Gastroesophageal sphincter (tissue), 3 donors: ENCODE data around the gene HAT1.

ENCODE experiments used
- CTCF ChIP-seq, 4 experiments: fragments of 200-600 bp in 2 of 4; fragments of 450-650 bp in 2 of 4; sonication (generic) in 1 of 4; IDR thresholded peaks; one replicate each; pipeline ENCODE4 v1.5.1; 2017 to 2019; ENCODE audit warnings: antibody characterized with exemption in 4 of 4, mild to moderate bottlenecking in 2 of 4, moderate library complexity in 2 of 4
- POLR2A ChIP-seq, 2 donors: fragments of 450-650 bp; IDR thresholded peaks; one replicate each; pipeline ENCODE4 v1.6.1; 2017; ENCODE audit warnings: antibody characterized with exemption in 2 of 2, mild to moderate bottlenecking in 2 of 2, moderate library complexity in 1 of 2
- POLR2AphosphoS5 ChIP-seq: sonication (generic); formaldehyde crosslinking; IDR thresholded peaks from one replicate; pipeline ENCODE4 v1.6.1; 2017; ENCODE audit warnings: antibody characterized with exemption

DNA sequence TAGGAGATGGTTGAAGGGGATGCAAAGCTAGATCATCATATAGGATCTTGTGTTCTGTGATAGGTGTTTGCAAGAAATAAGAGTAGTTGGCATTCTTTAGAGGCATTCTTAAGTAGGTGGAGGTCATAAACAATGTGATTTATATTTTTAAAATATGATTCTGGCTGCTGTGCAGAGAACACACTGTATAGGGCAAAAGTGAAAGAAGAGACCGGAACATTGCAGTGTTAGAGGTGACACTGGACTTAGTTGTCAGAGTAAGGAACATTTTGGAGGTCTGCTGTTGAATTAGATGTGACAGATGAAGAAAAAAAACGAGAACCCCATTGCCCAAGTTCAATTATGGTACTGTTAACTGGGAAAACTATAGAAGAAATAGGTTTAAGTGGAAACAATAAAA, 37.7 kb downstream of the HAT1 start:
- TF ChIP-seq POLR2A (IDR thresholded peaks at IDR 0.05): no peak
- TF ChIP-seq CTCF (IDR thresholded peaks at IDR 0.05): no peak
- no peak for TF ChIP-seq POLR2AphosphoS5
